ENCODE data around the gene GSX2.

GSX2 gene

DNA sequence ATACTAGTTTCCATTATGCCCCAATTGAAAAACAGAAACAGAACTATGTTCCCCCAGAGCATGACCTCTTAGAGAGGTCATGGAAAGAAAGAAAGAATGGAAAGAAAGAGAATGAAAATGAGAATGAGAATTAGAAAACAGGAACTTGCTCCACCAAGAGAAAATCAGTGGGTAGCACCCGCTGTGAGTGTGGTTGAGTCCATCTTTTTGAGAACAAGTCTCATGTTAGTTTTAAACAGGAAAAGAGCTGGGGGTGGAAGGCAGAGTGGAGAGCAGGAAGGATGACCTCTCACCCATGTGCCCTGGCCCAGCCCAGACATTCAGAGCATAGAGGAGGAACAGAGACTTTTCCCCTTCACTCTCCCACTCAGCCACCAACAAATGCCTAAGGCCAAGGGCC, 4.9 kb downstream of the GSX2 start (continued):
- TF ChIP-seq ISL1 (CRISPR knock-in tag; IDR thresholded peaks at IDR 0.05): no peak

DNA sequence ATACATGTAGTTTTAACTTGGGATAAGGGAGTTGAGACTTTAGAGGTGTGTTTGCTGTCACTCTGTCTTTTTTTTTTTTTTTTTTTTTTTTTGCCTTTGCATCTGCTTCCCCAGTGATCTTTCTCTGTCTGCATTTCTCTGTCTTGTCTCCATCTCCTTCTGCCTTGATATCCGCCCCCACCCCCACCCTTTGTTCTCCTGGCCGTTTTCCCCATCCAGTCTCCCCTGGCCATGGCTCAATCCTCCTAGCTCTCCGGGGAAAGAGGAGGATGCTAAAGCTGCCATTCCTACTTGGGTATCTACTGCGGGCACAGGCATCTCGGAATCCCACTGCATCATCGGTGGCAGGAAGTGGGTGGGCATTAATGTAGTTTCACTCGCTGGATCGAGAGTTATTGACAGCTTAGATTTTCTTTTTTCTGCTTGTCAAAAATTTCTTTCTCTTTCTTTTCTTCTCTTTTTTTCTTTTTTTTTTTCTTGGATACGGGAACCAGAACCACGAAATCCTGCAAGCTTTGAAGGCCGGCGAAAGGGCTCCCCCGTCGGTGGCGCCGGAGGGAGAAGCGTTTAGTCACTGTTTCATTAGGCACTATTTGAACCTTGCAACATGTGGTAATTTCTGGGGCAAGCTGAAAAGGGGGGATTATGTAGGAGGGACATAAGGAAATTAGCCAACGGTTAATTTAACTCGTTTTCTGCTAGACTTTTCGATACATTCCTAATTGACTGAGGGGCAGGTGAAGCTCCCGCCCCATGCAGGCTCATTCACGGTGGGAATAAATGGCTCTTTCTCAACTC, 8.2 kb downstream of the GSX2 start:
- no peak for TF ChIP-seq SNAI2 (CRISPR knock-in tag; IDR thresholded peaks at IDR 0.05)
- TF ChIP-seq RARB (CRISPR knock-in tag; IDR thresholded peaks at IDR 0.05): no peak
- TF ChIP-seq ZNF8 (CRISPR knock-in tag; IDR thresholded peaks at IDR 0.05): no peak
- TF ChIP-seq BACH2 (CRISPR knock-in tag; IDR thresholded peaks at IDR 0.05; ENCODE audit: borderline replicate concordance): no peak
- TF ChIP-seq TOX (CRISPR knock-in tag; IDR thresholded peaks at IDR 0.05; ENCODE audit: borderline replicate concordance): no peak
- TF ChIP-seq, protein P1, sequence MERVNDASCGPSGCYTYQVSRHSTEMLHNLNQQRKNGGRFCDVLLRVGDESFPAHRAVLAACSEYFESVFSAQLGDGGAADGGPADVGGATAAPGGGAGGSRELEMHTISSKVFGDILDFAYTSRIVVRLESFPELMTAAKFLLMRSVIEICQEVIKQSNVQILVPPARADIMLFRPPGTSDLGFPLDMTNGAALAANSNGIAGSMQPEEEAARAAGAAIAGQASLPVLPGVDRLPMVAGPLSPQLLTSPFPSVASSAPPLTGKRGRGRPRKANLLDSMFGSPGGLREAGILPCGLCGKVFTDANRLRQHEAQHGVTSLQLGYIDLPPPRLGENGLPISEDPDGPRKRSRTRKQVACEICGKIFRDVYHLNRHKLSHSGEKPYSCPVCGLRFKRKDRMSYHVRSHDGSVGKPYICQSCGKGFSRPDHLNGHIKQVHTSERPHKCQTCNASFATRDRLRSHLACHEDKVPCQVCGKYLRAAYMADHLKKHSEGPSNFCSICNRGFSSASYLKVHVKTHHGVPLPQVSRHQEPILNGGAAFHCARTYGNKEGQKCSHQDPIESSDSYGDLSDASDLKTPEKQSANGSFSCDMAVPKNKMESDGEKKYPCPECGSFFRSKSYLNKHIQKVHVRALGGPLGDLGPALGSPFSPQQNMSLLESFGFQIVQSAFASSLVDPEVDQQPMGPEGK (CRISPR knock-in tag; IDR thresholded peaks at IDR 0.05; ENCODE audit: borderline replicate concordance): no peak
- no peak for TF ChIP-seq ARNTL (CRISPR knock-in tag; IDR thresholded peaks at IDR 0.05; ENCODE audit: borderline replicate concordance, low read depth)
- TF ChIP-seq ZNF70 (CRISPR knock-in tag; IDR thresholded peaks at IDR 0.05): no peak
- TF ChIP-seq, protein P2, sequence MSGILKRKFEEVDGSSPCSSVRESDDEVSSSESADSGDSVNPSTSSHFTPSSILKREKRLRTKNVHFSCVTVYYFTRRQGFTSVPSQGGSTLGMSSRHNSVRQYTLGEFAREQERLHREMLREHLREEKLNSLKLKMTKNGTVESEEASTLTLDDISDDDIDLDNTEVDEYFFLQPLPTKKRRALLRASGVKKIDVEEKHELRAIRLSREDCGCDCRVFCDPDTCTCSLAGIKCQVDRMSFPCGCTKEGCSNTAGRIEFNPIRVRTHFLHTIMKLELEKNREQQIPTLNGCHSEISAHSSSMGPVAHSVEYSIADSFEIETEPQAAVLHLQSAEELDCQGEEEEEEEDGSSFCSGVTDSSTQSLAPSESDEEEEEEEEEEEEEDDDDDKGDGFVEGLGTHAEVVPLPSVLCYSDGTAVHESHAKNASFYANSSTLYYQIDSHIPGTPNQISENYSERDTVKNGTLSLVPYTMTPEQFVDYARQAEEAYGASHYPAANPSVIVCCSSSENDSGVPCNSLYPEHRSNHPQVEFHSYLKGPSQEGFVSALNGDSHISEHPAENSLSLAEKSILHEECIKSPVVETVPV (CRISPR knock-in tag; IDR thresholded peaks at IDR 0.05): no peak
- no peak for TF ChIP-seq OSR1 (CRISPR knock-in tag; IDR thresholded peaks at IDR 0.05)
- TF ChIP-seq GLIS3 (CRISPR knock-in tag; IDR thresholded peaks at IDR 0.05): no peak
- no peak for TF ChIP-seq ESRRG (CRISPR knock-in tag; IDR thresholded peaks at IDR 0.05)
- TF ChIP-seq TCF4 (CRISPR knock-in tag; IDR thresholded peaks at IDR 0.05; ENCODE audit: borderline replicate concordance): no peak
- no peak for TF ChIP-seq ZNF565 (CRISPR knock-in tag; conservative IDR thresholded peaks at IDR 0.05; ENCODE audit: low read depth)
- TF ChIP-seq ISL1 (CRISPR knock-in tag; IDR thresholded peaks at IDR 0.05): no peak
- TF ChIP-seq, protein P3, sequence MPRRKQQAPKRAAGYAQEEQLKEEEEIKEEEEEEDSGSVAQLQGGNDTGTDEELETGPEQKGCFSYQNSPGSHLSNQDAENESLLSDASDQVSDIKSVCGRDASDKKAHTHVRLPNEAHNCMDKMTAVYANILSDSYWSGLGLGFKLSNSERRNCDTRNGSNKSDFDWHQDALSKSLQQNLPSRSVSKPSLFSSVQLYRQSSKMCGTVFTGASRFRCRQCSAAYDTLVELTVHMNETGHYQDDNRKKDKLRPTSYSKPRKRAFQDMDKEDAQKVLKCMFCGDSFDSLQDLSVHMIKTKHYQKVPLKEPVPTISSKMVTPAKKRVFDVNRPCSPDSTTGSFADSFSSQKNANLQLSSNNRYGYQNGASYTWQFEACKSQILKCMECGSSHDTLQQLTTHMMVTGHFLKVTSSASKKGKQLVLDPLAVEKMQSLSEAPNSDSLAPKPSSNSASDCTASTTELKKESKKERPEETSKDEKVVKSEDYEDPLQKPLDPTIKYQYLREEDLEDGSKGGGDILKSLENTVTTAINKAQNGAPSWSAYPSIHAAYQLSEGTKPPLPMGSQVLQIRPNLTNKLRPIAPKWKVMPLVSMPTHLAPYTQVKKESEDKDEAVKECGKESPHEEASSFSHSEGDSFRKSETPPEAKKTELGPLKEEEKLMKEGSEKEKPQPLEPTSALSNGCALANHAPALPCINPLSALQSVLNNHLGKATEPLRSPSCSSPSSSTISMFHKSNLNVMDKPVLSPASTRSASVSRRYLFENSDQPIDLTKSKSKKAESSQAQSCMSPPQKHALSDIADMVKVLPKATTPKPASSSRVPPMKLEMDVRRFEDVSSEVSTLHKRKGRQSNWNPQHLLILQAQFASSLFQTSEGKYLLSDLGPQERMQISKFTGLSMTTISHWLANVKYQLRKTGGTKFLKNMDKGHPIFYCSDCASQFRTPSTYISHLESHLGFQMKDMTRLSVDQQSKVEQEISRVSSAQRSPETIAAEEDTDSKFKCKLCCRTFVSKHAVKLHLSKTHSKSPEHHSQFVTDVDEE (CRISPR knock-in tag; IDR thresholded peaks at IDR 0.05): no peak
- TF ChIP-seq CSDC2 (CRISPR knock-in tag; IDR thresholded peaks at IDR 0.05): no peak
- ATAC-seq: no peak

DNA sequence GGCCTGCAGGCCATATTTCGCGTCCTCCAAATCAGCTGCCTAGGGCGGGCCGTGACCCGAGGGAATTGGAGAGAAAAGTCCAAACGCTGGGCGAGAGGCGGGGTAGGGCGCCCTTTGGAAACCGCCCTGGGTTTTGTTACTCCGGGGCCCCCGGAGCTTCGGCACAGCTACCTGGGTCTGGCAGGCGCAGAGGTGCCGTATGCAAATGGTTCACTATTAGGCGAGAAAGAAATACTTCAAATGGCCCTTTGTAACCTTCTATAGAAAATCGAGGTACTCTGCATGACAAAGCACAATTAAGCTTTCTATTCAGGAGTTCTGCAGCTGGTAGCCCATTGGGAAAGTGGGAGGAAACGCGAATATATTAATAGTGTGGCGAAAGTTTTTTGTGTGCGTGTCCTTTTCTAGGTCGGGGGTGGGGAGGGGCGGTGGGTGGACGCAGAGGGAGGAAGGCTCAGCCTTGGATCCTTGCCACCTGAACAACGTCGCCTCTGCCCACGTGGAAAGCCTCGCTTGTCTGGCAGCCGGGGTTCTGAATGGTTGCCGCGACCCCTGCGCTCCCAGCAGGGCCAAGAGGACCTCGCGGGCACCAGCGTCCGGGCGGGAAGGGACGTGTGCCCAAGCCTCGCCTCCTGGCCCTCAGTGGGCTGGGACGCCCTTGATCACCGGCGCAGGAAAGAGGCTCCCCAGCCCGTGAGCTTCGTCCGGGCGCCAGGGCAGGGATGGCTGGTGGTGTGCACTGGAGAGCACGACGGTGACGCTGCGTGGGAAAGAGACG, 9.5 kb downstream of the GSX2 start:
- no peak for ATAC-seq

More for the DNA sequence above, 9.5 kb downstream of the GSX2 start:
- TF ChIP-seq ESRRG (CRISPR knock-in tag; IDR thresholded peaks at IDR 0.05): no peak
- no peak for TF ChIP-seq ISL1 (CRISPR knock-in tag; IDR thresholded peaks at IDR 0.05)
- TF ChIP-seq, protein P4, sequence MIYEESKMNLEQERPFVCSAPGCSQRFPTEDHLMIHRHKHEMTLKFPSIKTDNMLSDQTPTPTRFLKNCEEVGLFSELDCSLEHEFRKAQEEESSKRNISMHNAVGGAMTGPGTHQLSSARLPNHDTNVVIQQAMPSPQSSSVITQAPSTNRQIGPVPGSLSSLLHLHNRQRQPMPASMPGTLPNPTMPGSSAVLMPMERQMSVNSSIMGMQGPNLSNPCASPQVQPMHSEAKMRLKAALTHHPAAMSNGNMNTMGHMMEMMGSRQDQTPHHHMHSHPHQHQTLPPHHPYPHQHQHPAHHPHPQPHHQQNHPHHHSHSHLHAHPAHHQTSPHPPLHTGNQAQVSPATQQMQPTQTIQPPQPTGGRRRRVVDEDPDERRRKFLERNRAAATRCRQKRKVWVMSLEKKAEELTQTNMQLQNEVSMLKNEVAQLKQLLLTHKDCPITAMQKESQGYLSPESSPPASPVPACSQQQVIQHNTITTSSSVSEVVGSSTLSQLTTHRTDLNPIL (CRISPR knock-in tag; IDR thresholded peaks at IDR 0.05; ENCODE audit: low read depth): no peak
- no peak for TF ChIP-seq ZNF70 (CRISPR knock-in tag; IDR thresholded peaks at IDR 0.05)
- no peak for TF ChIP-seq RARB (CRISPR knock-in tag; IDR thresholded peaks at IDR 0.05)
- no peak for TF ChIP-seq OSR1 (CRISPR knock-in tag; IDR thresholded peaks at IDR 0.05)
- TF ChIP-seq TOX (CRISPR knock-in tag; IDR thresholded peaks at IDR 0.05; ENCODE audit: borderline replicate concordance): no peak
- TF ChIP-seq, protein P3 (CRISPR knock-in tag; IDR thresholded peaks at IDR 0.05): no peak
- no peak for TF ChIP-seq ZFP30 (CRISPR knock-in tag; IDR thresholded peaks at IDR 0.05)

All from SK-N-SH treated with all-trans-retinoic acid at 6 μM for 48 hours (cell line).